Sigmoid colon (tissue), 3 donors: ENCODE measurements around the gene PKDCC.

Experiments used
- POLR2A ChIP-seq, 2 donors: fragments of 450-650 bp; IDR thresholded peaks; one replicate each; pipeline ENCODE4 v1.6.1; 2016; ENCODE audit warnings: antibody characterized with exemption in 2 of 2, mild to moderate bottlenecking in 2 of 2, moderate library complexity in 2 of 2
- TF ChIP-seq, protein P1 (sequence below), 4 experiments: fragments of 450-650 bp in 3 of 4; fragments of 200-600 bp in 1 of 4; IDR thresholded peaks; one replicate each; pipeline ENCODE4 v1.5.1; 2016 to 2019; ENCODE audit warnings: antibody characterized with exemption in 4 of 4, mild to moderate bottlenecking in 3 of 4, moderate library complexity in 2 of 4

DNA sequence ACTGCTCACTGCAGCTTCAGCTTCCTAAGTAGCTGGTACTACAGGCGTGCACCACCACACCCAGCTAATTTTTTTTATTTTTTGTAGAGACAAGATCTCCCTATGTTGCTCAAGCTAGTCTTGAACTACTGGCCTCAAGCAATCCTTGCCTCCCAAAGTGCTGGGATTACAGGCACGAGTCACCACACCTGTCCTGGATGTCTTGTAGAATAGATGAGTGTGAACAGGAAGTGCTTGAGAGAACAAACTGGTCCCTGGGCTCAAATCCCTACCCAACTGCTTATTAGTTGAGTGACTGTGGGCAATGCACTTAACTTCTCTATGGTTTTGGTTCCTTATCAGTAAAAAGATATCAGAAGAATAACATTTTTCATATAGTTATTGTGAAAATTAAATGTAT is 34.2 kb downstream of the PKDCC start:
- TF ChIP-seq, protein P1, sequence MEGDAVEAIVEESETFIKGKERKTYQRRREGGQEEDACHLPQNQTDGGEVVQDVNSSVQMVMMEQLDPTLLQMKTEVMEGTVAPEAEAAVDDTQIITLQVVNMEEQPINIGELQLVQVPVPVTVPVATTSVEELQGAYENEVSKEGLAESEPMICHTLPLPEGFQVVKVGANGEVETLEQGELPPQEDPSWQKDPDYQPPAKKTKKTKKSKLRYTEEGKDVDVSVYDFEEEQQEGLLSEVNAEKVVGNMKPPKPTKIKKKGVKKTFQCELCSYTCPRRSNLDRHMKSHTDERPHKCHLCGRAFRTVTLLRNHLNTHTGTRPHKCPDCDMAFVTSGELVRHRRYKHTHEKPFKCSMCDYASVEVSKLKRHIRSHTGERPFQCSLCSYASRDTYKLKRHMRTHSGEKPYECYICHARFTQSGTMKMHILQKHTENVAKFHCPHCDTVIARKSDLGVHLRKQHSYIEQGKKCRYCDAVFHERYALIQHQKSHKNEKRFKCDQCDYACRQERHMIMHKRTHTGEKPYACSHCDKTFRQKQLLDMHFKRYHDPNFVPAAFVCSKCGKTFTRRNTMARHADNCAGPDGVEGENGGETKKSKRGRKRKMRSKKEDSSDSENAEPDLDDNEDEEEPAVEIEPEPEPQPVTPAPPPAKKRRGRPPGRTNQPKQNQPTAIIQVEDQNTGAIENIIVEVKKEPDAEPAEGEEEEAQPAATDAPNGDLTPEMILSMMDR (IDR thresholded peaks at IDR 0.05), result no peak
- no peak for TF ChIP-seq POLR2A (IDR thresholded peaks at IDR 0.05)
